Activated B cell treated with CpG ODN at 0.5 μM for 24 hours (primary cell): ENCODE measurements around the gene ARHGEF10L. TPM values are rescaled to one million over a fixed set of nuclear protein-coding genes. Genes with fewer than 3 reads are reported as not detected.

Experiments
- ATAC-seq: fragments of 200-7000 bp; cut with Tn5 transposase; one replicate; pipeline ENCODE4 v1.10.0; 2021; ENCODE audit warnings: low read depth, mild to moderate bottlenecking, moderate library complexity
- CTCF ChIA-PET: fragments of 350-600 bp; sonication (Branson Sonifier 250); formaldehyde crosslinking; loops from one replicate; lab custom pipeline; 2021; ENCODE audit warnings: antibody characterized with exemption; lab: Charles Lee
- POLR2A ChIA-PET: fragments of 350-600 bp; sonication (Branson Sonifier 250); formaldehyde crosslinking; loops from one replicate; lab custom pipeline; 2021; ENCODE audit warnings: antibody characterized with exemption; lab: Charles Lee
- DNase-seq: peaks from one replicate; pipeline ENCODE4 v3.0.0; 2022
- H3K27ac Mint-ChIP-seq: one replicate; pipeline ENCODE4 v1.8.0; 2020; ENCODE audit warnings: mixed read lengths
- H3K27me3 Mint-ChIP-seq: one replicate; pipeline ENCODE4 v1.8.0; 2021; ENCODE audit warnings: mixed read lengths
- H3K36me3 Mint-ChIP-seq: one replicate; pipeline ENCODE4 v1.8.0; 2021; ENCODE audit warnings: low read depth, mixed read lengths
- H3K4me1 Mint-ChIP-seq: one replicate; pipeline ENCODE4 v1.8.0; 2021; ENCODE audit warnings: mixed read lengths
- H3K4me3 Mint-ChIP-seq: one replicate; pipeline ENCODE4 v1.8.0; 2020; ENCODE audit warnings: mild to moderate bottlenecking, mixed read lengths
- H3K9me3 Mint-ChIP-seq: one replicate; pipeline ENCODE4 v1.8.0; 2020; ENCODE audit warnings: mixed read lengths
- intact Hi-C: fragments of 100-400 bp; cut with micrococcal nuclease; formaldehyde crosslinking; loops from one replicate; pipeline ENCODE4 v1.15.1; 2024
- total RNA-seq: library from RNA; stranded (reverse); gene quantifications from 2 replicates; pipeline ENCODE4 v1.2.3, GENCODE V29; 2022
- TF ChIP-seq, protein P1 (sequence below): fragments of 200-600 bp; IDR thresholded peaks from one replicate; pipeline ENCODE4 v1.8.0; 2022; ENCODE audit warnings: antibody characterized with exemption, mild to moderate bottlenecking

The ARHGEF10L gene
- total RNA-seq, 1 donor from 2014 or later = 0.62 TPM

DNA sequence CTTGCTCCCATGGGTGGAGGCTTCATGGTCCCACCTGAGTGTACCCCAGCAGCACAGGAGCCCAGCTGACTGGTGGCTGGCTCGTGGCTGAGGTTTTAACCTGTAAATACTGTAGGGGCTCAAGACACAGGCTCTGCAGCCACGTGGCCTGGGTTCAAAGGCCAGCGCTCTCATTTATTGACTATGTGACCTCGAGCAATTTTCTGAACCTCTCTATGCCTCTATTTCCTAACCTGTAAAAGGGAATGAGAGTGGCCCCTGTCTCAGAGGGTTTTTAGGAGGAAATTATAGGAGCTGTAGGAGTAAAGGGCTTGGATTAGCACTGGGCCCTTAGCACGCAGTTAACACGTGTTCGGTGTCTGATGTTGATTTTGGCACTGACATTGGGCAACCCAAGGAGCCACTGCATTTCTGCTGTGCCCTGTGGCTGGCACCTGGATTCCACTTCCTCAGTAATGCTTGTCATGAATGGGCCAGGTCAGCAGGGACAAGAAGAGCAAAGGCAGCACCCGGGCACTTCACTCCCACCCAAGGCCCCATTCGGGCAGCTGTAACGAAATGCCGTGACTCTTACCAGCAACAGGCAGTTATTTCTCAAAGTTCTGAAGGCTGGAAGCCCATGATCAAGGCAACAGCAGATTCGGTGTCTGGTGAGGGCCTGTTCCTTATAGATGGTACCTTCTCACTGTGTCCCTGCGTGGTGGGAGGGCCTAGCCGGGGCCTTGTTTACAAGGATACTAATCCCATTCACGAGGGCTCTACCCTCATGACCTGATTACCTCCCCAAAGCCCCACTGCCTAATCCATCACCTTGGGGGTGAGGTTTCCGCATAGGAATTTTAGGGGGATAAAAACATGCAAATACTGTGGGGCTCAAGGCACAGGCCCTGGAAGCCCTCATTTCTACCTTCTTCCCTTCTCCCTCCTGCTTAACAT lies 25.2 kb downstream of the ARHGEF10L start:
- Mint-ChIP-seq H3K36me3 (no peaks in the 10 kb centered on the region), H3K27me3 (peaks cover 9% of the 10 kb centered on the region), H3K4me3 (no peak overlapping the region), H3K9me3 (no peaks in the 10 kb centered on the region), H3K27ac (no peak overlapping the region), H3K4me1 (no peaks in the 10 kb centered on the region)
- intact Hi-C loops = no loop called here
- ATAC-seq (no peak), DNase-seq (no peak)
- ChIA-PET POLR2A (no interaction called here), CTCF (no interaction called here)
- TF ChIP-seq, protein P1, sequence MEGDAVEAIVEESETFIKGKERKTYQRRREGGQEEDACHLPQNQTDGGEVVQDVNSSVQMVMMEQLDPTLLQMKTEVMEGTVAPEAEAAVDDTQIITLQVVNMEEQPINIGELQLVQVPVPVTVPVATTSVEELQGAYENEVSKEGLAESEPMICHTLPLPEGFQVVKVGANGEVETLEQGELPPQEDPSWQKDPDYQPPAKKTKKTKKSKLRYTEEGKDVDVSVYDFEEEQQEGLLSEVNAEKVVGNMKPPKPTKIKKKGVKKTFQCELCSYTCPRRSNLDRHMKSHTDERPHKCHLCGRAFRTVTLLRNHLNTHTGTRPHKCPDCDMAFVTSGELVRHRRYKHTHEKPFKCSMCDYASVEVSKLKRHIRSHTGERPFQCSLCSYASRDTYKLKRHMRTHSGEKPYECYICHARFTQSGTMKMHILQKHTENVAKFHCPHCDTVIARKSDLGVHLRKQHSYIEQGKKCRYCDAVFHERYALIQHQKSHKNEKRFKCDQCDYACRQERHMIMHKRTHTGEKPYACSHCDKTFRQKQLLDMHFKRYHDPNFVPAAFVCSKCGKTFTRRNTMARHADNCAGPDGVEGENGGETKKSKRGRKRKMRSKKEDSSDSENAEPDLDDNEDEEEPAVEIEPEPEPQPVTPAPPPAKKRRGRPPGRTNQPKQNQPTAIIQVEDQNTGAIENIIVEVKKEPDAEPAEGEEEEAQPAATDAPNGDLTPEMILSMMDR = no peak

DNA sequence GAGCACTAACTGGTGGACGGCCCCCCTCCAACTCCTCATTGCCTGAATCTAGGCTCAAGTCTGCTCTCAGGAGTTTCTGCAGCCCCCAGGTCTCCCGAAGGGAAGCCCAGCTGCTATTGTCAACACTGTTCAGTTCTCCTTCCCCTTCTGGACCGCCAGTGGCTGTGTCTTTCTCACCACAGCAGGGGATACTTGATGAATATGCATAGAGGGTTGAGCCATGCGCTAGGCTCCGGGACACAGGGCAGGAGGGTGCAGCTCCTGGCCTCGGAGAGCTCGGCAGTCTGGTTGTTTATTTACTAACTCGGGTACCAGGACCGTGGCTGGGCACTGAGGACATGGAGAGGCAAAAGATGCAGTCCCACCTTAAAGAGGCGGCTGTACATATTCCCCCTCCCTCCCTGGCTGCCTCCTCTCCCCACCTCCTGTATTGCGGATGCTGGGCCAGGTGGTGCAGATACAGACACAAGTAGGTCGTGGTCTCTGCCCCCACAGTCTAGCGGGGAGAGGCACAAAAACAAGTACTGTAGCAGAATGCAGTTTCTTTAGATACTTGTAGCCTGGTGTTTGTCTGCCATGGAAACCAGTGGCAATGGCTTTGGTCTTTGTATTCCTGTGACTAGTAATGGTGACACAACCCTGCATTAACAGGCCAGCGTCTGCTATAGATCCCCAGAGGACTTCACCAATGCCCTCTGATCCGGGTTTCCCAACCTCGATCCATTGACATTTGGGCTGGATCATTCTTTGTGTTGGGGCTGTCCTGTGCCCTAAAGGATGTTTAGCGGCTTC lies 26.2 kb downstream of the ARHGEF10L start:
- TF ChIP-seq, protein P1 = no peak
- Mint-ChIP-seq H3K9me3 (no peaks in the 10 kb centered on the region), H3K27me3 (peaks cover 15% of the 10 kb centered on the region), H3K36me3 (no peaks in the 10 kb centered on the region), H3K4me1 (no peaks in the 10 kb centered on the region), H3K27ac (no peak overlapping the region), H3K4me3 (no peak overlapping the region)
- DNase-seq (no peak), ATAC-seq (no peak)
- intact Hi-C loops = no loop called here
- ChIA-PET POLR2A (no interaction called here), CTCF (no interaction called here)

DNA sequence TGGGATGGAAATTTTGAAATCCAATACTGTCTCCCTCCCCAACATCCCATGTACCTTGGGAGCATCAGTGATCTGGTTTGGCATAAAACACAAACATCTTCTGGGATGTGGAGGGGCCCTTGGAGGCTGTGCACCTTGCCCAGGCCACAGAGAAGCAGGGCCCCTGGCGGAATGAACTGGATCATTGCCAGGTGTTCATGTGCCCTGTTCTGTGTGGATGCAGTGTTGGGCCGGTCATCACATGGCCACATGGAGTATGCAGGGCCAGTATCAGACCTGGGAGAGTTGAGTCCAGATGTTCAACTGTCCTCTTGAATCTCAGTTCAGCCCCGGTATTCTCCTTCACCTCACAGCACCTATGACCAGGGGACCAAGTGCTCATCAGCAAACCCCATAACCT lies 26.9 kb downstream of the ARHGEF10L start:
- TF ChIP-seq, protein P1 = no peak
- no peak for ATAC-seq
- H3K27ac Mint-ChIP-seq = no peak overlapping the region
- H3K4me1 Mint-ChIP-seq = no peaks in the 10 kb centered on the region
- no peak for DNase-seq
- intact Hi-C loops = no loop called here
- peaks cover 15% of the 10 kb centered on the region for H3K27me3 Mint-ChIP-seq
- H3K4me3 Mint-ChIP-seq = no peak overlapping the region
- CTCF ChIA-PET = no interaction called here
- POLR2A ChIA-PET = no interaction called here
- H3K36me3 Mint-ChIP-seq = no peaks in the 10 kb centered on the region
- no peaks in the 10 kb centered on the region for H3K9me3 Mint-ChIP-seq

DNA sequence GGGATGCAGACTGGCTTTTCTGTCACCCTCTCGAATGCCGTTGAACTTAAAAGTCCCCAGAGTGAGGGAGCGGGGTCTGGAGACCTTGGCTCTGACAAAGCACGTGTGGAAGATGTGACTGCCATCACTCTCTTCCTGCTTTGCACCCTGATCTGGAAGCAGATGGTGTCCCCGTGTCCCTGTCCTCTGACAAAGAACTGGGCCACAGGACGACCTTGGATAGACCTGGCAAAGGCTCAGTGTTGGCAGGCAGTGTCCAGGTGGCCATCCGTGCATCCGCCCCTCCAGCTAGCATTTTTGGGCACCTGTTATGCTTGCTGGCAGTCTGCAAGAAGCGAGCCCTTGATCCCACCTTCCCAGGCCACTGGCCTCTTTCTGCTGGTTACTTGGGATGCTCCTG lies 27.4 kb downstream of the ARHGEF10L start:
- no peak overlapping the region for H3K27ac Mint-ChIP-seq
- TF ChIP-seq, protein P1 = no peak
- H3K4me3 Mint-ChIP-seq = no peak overlapping the region
- H3K4me1 Mint-ChIP-seq = no peaks in the 10 kb centered on the region
- H3K27me3 Mint-ChIP-seq = peaks cover 15% of the 10 kb centered on the region
- intact Hi-C loops = no loop called here
- no peak for ATAC-seq
- CTCF ChIA-PET = no interaction called here
- H3K36me3 Mint-ChIP-seq = no peaks in the 10 kb centered on the region
- POLR2A ChIA-PET = no interaction called here
- no peak for DNase-seq
- no peaks in the 10 kb centered on the region for H3K9me3 Mint-ChIP-seq

DNA sequence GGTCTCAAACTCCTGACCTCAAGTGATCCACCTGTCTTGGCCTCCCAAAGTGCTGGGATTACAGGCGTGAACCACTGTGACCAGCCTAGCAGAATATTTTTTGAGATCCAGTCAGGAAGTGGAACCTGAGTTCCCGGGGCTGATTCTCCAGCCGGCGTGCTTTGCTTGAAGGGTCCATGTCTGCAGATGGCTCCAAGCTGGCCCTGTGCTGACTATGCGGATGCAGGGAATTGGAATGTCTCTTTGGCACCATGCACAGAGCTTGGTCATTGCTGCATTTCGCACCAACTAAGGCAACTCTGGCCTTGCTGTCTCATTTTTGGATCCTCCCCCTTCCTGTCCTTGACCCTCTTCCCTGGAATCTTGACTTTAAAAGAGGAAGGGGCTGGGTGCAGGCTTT lies 28.1 kb downstream of the ARHGEF10L start:
- Mint-ChIP-seq H3K4me3 (no peak overlapping the region), H3K27ac (no peak overlapping the region), H3K36me3 (no peaks in the 10 kb centered on the region), H3K9me3 (no peaks in the 10 kb centered on the region), H3K4me1 (no peaks in the 10 kb centered on the region), H3K27me3 (peaks cover 14% of the 10 kb centered on the region)
- intact Hi-C loops = no loop called here
- TF ChIP-seq, protein P1 = no peak
- ATAC-seq = no peak
- ChIA-PET CTCF (no interaction called here), POLR2A (no interaction called here)
- no peak for DNase-seq
